ENCODE measurements around the gene ARF6.
A peak's percentile ranks its signal among the peaks of the same experiment; 100 is the strongest.

ARF6 gene

DNA sequence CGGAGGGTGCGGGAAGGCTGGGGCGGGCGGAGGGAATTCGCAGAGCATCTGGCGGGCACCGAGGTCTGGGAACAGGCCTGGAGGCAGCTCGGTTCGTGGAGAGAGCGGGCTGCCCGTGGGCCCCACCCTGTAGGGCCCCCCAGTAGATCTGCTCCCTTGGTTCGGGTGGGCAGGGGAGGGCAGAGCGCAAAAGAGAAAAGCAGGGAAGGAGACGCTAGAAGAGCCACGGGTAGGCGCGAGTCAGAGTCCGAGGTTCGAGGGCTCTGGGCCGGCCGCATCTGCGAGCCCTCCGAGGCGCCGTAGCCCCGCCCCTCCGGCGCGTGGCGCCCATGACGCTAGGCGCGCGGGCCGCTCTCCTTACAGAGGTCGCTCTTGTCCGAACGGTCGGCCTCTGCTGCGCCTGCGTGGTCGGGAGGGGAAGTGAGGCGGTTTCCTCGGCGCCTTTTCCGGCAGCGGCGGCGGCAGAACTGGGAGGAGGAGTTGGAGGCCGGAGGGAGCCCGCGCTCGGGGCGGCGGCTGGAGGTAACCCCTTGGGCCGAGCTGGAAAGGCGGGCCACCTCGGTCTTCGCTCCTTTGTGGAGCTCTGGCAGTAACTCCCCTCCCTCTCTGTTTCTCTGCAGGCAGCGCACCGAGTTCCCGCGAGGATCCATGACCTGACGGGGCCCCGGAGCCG, at the start of gene ARF6:
TSS of gene ARF6 (plus strand) at position 447 of the 673 bp plus-strand sequence. CDS start 655 bp downstream, outside the sequence.
- DNase-seq: peak; percentile 98 to 99
- Histone ChIP-seq H3K9me3 (no peaks in the 10 kb centered on the region), H3K36me3 (peaks cover 0 to 18% (median 4%) of the 10 kb centered on the region in 3 donors), H3K4me1 (peaks cover 0 to 46% (median 24%) of the 10 kb centered on the region in 4 donors), H3K4me3 (peak within 1 kb of the TSS; percentile 84 to 93), H3K27me3 (no peaks in the 10 kb centered on the region), H3K27ac (peak within 1 kb of the TSS; percentile 95 to 99)
- TF ChIP-seq CTCF (IDR thresholded peaks at IDR 0.05): peak; percentile 16 to 25
- intact Hi-C loops (cut with DNase I; ENCODE audit: low total_unique reads): loop anchor here (5.0 kb wide), 1 partner anchor 90 kb away; no protein-coding TSS in a partner anchor

GRCh38 chr14:49849213-49849847, 43.6 kb upstream of the ARF6 start:
- H3K9me3 ChIP-seq: no peaks in the 10 kb centered on the region
- TF ChIP-seq CTCF (IDR thresholded peaks at IDR 0.05): no peak
- DNase-seq: no peak
- no peaks in the 10 kb centered on the region for H3K27me3 ChIP-seq
- intact Hi-C loops (cut with DNase I; ENCODE audit: low total_unique reads): no loop called here
- H3K36me3 ChIP-seq: peaks cover 20 to 57% (median 33%) of the 10 kb centered on the region in 3 donors
- H3K4me1 ChIP-seq: peaks cover 0 to 25% (median 18%) of the 10 kb centered on the region in 4 donors
- no peak overlapping the region for H3K4me3 ChIP-seq
- H3K27ac ChIP-seq: no peak overlapping the region

GRCh38 chr14:49851813-49852212, 41.1 kb upstream of the ARF6 start:
- no peak for TF ChIP-seq CTCF (IDR thresholded peaks at IDR 0.05)
- peak overlapping the region; percentile 75 to 80 for H3K4me3 ChIP-seq
- intact Hi-C loops (cut with DNase I; ENCODE audit: low total_unique reads): loop anchor here (5.0 kb wide), 1 partner anchor 220 kb away; no protein-coding TSS in a partner anchor
- peaks cover 4 to 32% (median 11%) of the 10 kb centered on the region in 3 donors for H3K36me3 ChIP-seq
- H3K9me3 ChIP-seq: no peaks in the 10 kb centered on the region
- H3K4me1 ChIP-seq: peaks cover 0 to 25% (median 18%) of the 10 kb centered on the region in 4 donors
- peak overlapping the region; percentile 87 to 89 for H3K27ac ChIP-seq
- no peaks in the 10 kb centered on the region for H3K27me3 ChIP-seq
- no peak for DNase-seq

DNA sequence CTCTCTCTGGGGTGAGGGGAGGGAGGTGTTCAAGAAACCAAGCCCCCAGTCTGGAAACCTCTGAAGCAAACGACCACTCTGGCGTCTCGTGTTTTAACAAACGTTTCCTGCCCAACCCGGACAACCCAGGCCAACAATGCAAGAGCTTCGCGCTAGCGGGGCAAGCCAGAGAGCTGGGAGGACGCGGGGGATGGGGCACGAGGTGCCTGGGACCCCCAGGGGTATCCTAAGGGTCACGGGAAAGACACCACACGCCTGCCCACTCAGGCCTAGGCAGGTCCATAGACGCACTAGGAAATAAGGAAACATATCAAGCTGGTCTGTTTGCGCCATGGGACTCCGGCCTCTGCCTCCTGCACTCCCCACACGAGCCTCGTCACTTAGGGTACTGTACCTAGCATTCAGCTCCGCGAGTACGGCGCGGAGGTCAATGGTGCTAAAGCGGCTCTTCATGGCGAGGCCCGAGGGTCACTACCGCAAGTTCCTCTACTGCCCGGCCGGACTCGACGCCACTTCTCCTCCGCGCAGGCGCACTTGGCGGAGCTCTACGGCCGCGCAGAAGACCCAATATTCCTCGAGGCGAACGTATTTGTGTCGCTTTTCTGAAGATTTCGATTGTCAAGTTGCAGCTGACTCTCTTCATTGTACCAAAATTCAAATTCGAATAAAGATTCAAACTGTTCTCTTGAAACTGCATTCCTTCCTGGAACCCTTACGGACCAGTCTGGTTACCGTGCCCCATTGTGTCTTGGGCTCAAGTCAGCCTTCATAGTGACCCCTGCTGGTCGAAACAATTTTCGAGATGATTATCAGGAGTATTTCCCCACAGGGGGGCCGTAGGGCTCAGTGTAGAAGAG, 40.4 kb upstream of the ARF6 start, which contains the start of gene NEMF:
TSS of gene NEMF (minus strand) at position 488 of the 857 bp plus-strand sequence. CDS start at position 453, 35 bp downstream.
- peak; percentile 84 to 91 for DNase-seq
- H3K4me1 ChIP-seq: peaks cover 0 to 25% (median 18%) of the 10 kb centered on the region in 4 donors
- no peaks in the 10 kb centered on the region for H3K9me3 ChIP-seq
- peaks cover 4 to 25% (median 11%) of the 10 kb centered on the region in 3 donors for H3K36me3 ChIP-seq
- no peaks in the 10 kb centered on the region for H3K27me3 ChIP-seq
- intact Hi-C loops (cut with DNase I; ENCODE audit: low total_unique reads): loop anchor here (5.0 kb wide), 1 partner anchor 220 kb away; no protein-coding TSS in a partner anchor
- peak within 1 kb of the TSS; percentile 75 to 80 for H3K4me3 ChIP-seq
- peak within 1 kb of the TSS; percentile 87 to 89 for H3K27ac ChIP-seq
- TF ChIP-seq CTCF (IDR thresholded peaks at IDR 0.05): peak; percentile 79 to 85

- Histone ChIP-seq H3K9me3 (no peaks in the 10 kb centered on the region), H3K36me3 (peaks cover 4 to 19% (median 11%) of the 10 kb centered on the region in 3 donors), H3K27me3 (no peaks in the 10 kb centered on the region), H3K27ac (peak overlapping the region; percentile 87 to 89), H3K4me1 (peaks cover 0 to 25% (median 18%) of the 10 kb centered on the region in 4 donors), H3K4me3 (peak overlapping the region; percentile 75 to 80)
- peak; percentile 1 to 2 for TF ChIP-seq CTCF (IDR thresholded peaks at IDR 0.05)
- intact Hi-C loops (cut with DNase I; ENCODE audit: low total_unique reads): loop anchor here (5.0 kb wide), 1 partner anchor 221 kb away; no protein-coding TSS in a partner anchor
- no peak for DNase-seq
Measured at GRCh38 chr14:49853158-49853477, 39.8 kb upstream of the ARF6 start.

All from tibial artery (tissue), 4 donors.